HepG2 (cell line): Measurements from ENCODE around the gene NUP153. TPM values are rescaled to one million over a fixed set of nuclear protein-coding genes. Genes with fewer than 3 reads are reported as not detected.

Source experiments
- ATM ChIP-seq: fragments of 450-650 bp; IDR thresholded peaks from 2 replicates; pipeline ENCODE4 v1.7.1; 2017; ENCODE audit warnings: mild to moderate bottlenecking, borderline replicate concordance
- CC2D1A ChIP-seq: sonication (generic); formaldehyde crosslinking; IDR thresholded peaks from 2 replicates; pipeline ENCODE4 v1.8.1; 2023; ENCODE audit warnings: mild to moderate bottlenecking, missing genetic modification reagents
- EED ChIP-seq: sonication (generic); formaldehyde crosslinking; IDR thresholded peaks from 2 replicates; pipeline ENCODE4 v1.5.0; 2020; ENCODE audit warnings: mild to moderate bottlenecking, missing genetic modification reagents
- ETV5 ChIP-seq: IDR thresholded peaks from 2 replicates; pipeline ENCODE4 v1.6.1; 2018; ENCODE audit warnings: missing biosample characterization, missing genetic modification reagents, inconsistent platforms, borderline replicate concordance
- FLYWCH1 ChIP-seq: sonication (generic); formaldehyde crosslinking; IDR thresholded peaks from 2 replicates; pipeline ENCODE4 v1.8.1; 2023; ENCODE audit warnings: mild to moderate bottlenecking, missing genetic modification reagents
- FOXA1 ChIP-seq, 2 experiments: fragments of 450-650 bp in 1 of 2; sonication (generic) in 1 of 2; formaldehyde crosslinking in 1 of 2; IDR thresholded peaks; 2 replicates each; pipeline versions ENCODE4 v1.4.0 to v1.6.1; 2016 to 2020; ENCODE audit warnings: missing genetic modification reagents in 1 of 2
- GTF3A ChIP-seq: sonication (generic); formaldehyde crosslinking; conservative IDR thresholded peaks from 2 replicates; pipeline ENCODE4 v1.4.0; 2020; ENCODE audit warnings: mild to moderate bottlenecking, missing genetic modification reagents
- KDM5B ChIP-seq: sonication (generic); formaldehyde crosslinking; IDR thresholded peaks from 2 replicates; pipeline ENCODE4 v1.4.0; 2020; ENCODE audit warnings: missing genetic modification reagents, mild to moderate bottlenecking, borderline replicate concordance
- KMT2A ChIP-seq: sonication (generic); formaldehyde crosslinking; IDR thresholded peaks from 2 replicates; pipeline ENCODE4 v1.4.0; 2020; ENCODE audit warnings: missing genetic modification reagents
- NONO ChIP-seq, 2 experiments: fragments of 450-650 bp in 1 of 2; sonication (generic) in 1 of 2; formaldehyde crosslinking in 1 of 2; IDR thresholded peaks in 1 of 2; conservative IDR thresholded peaks in 1 of 2; 2 replicates each; pipeline versions ENCODE4 v1.6.1 to v1.8.0; 2017 to 2022; ENCODE audit warnings: mild to moderate bottlenecking in 1 of 2, missing genetic modification reagents in 1 of 2, moderate library complexity in 1 of 2
- NR1H2 ChIP-seq: sonication (generic); formaldehyde crosslinking; IDR thresholded peaks from 2 replicates; pipeline ENCODE4 v1.8.1; 2022; ENCODE audit warnings: low read depth, missing genetic modification reagents, borderline replicate concordance
- PTBP1 ChIP-seq: fragments of 200-400 bp; formaldehyde crosslinking; IDR thresholded peaks from 2 replicates; pipeline ENCODE4 v1.6.1; 2018; ENCODE audit warnings: low read length, low read depth; ENCODE audit not compliant: poor library complexity, severe bottlenecking
- REL ChIP-seq: sonication (generic); formaldehyde crosslinking; conservative IDR thresholded peaks from 2 replicates; pipeline ENCODE4 v1.8.0; 2022; ENCODE audit warnings: mild to moderate bottlenecking, missing genetic modification reagents, moderate library complexity
- RFX1 ChIP-seq: fragments of 450-650 bp; IDR thresholded peaks from 2 replicates; pipeline ENCODE4 v1.6.1; 2017
- SRSF4 ChIP-seq: fragments of 200-400 bp; formaldehyde crosslinking; IDR thresholded peaks from one replicate; pipeline ENCODE4 v1.6.1; 2018; ENCODE audit warnings: mild to moderate bottlenecking, low read depth, low read length, moderate library complexity; ENCODE audit not compliant: poor library complexity, severe bottlenecking
- U2AF2 ChIP-seq: fragments of 200-400 bp; formaldehyde crosslinking; IDR thresholded peaks from 2 replicates; pipeline ENCODE4 v1.6.1; 2017; ENCODE audit warnings: low read depth, mild to moderate bottlenecking, low read length
- ZBTB49 ChIP-seq: sonication (generic); formaldehyde crosslinking; IDR thresholded peaks from 2 replicates; pipeline ENCODE4 v1.4.0; 2020; ENCODE audit warnings: missing genetic modification reagents, borderline replicate concordance
- ZBTB7B ChIP-seq: sonication (generic); formaldehyde crosslinking; IDR thresholded peaks from 2 replicates; pipeline ENCODE4 v1.4.0; 2020; ENCODE audit warnings: missing genetic modification reagents
- ZIK1 ChIP-seq: sonication (generic); formaldehyde crosslinking; IDR thresholded peaks from 2 replicates; pipeline ENCODE4 v1.5.0; 2020; ENCODE audit warnings: mild to moderate bottlenecking, low read depth, missing genetic modification reagents, borderline replicate concordance
- ZMAT3 ChIP-seq: sonication (generic); formaldehyde crosslinking; conservative IDR thresholded peaks from 2 replicates; pipeline ENCODE4 v1.7.0; 2021; ENCODE audit warnings: missing genetic modification reagents
- ZNF101 ChIP-seq: sonication (generic); formaldehyde crosslinking; IDR thresholded peaks from 2 replicates; pipeline ENCODE4 v1.4.0; 2020; ENCODE audit warnings: mild to moderate bottlenecking, low read depth, missing genetic modification reagents, borderline replicate concordance
- ZNF121 ChIP-seq: sonication (generic); formaldehyde crosslinking; IDR thresholded peaks from 2 replicates; pipeline ENCODE4 v1.5.0; 2020; ENCODE audit warnings: mild to moderate bottlenecking, missing genetic modification reagents
- ZNF207 ChIP-seq: fragments of 450-650 bp; IDR thresholded peaks from 2 replicates; pipeline ENCODE4 v1.6.1; 2016; ENCODE audit warnings: antibody characterized with exemption, borderline replicate concordance
- ZNF296 ChIP-seq: sonication (generic); formaldehyde crosslinking; conservative IDR thresholded peaks from 2 replicates; pipeline ENCODE4 v1.5.0; 2020; ENCODE audit warnings: mild to moderate bottlenecking, missing genetic modification reagents
- ZNF317 ChIP-seq: sonication (generic); formaldehyde crosslinking; IDR thresholded peaks from 2 replicates; pipeline ENCODE4 v1.5.0; 2020; ENCODE audit warnings: mild to moderate bottlenecking, missing genetic modification reagents
- ZNF652 ChIP-seq: IDR thresholded peaks from 2 replicates; pipeline ENCODE4 v1.6.1; 2016; ENCODE audit warnings: low read depth, borderline replicate concordance
- polyA plus RNA-seq, 8 experiments: library from polyadenylated mRNA; depleted of rRNA in 3 of 8; stranded (reverse) in 7 of 8; unstranded in 1 of 8; fragments of >200 nt; fragmentation: Illumina TruSeq in 4 of 8; extraction: Trizol in 4 of 8; gene quantifications; 2 replicates each; pipeline versions ENCODE4 v1.2.1 to v1.2.3, GENCODE V29; 2011 to 2016; ENCODE audit warnings: low read depth in 4 of 8, missing spikeins in 1 of 8, mixed read lengths in 1 of 8; ENCODE audit not compliant: insufficient read depth in 1 of 8
- total RNA-seq, 5 experiments: library from RNA; depleted of rRNA; stranded (reverse); fragments of >200 nt; fragmentation: Illumina TruSeq; extraction: Trizol; gene quantifications; 2 replicates each; pipeline ENCODE4 v1.2.3, GENCODE V29; 2016; ENCODE audit warnings: low read depth in 1 of 5
- TF ChIP-seq, protein P1 (sequence below): sonication (generic); formaldehyde crosslinking; IDR thresholded peaks from 2 replicates; pipeline ENCODE4 v1.8.0; 2022; ENCODE audit warnings: mild to moderate bottlenecking, missing genetic modification reagents; ENCODE audit not compliant: insufficient replicate concordance

The NUP153 gene
- total and polyA plus RNA-seq, 2 of the 13 experiments (the other 11 are each of a cell fraction or from before 2014, with no cell fraction given) = 29.8 to 55.2 TPM

DNA sequence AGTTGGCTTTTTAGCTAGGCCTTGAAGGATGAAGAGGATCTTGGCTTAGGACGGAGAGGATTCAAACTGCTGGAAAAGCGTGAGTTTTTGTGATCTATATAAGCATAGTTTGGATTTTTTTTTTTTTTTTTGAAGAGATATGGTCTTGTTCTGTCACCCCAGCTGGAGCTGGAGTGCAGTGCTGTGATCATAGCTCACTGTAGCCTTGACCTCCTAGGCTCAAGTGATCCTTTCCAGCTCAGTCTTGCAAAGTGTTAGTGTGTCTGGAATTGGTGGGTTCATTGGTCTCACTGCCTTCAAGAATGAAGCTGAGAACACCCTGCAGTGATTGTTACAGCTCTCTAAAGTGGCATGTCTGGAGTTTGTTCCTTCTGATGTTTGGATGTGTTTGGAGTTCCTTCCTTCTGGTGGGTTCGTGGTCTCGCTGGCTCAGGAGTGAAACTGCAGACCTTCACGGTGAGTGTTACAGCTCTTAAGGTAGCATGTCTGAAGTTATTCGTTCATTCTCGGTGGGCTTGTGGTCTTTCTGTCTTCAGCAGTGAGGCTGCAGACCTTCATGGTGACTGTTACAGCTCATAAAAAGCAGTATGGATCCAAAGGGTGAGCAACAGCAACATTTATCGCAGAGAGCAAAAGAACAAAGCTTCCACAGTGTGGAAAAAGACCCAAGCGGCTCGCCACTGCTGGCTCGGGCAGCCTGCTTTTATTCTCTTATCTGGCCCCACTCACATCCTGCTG lies 37.5 kb upstream of the NUP153 start (continued):
- no peak for TF ChIP-seq NR1H2
- TF ChIP-seq RFX1 = no peak
- TF ChIP-seq CC2D1A (CRISPR knock-in tag) = no peak
- TF ChIP-seq KDM5B (CRISPR knock-in tag) = no peak
- TF ChIP-seq FLYWCH1 (CRISPR knock-in tag) = no peak
- TF ChIP-seq U2AF2 = no peak
- TF ChIP-seq ZNF207 = no peak
- no peak for TF ChIP-seq ZMAT3 (CRISPR knock-in tag)
- no peak for TF ChIP-seq ZNF121 (CRISPR knock-in tag)
- no peak for TF ChIP-seq ZBTB7B
- no peak for TF ChIP-seq ZNF296
- TF ChIP-seq REL = no peak
- no peak for TF ChIP-seq GTF3A
- TF ChIP-seq ZNF317 (CRISPR knock-in tag) = peak; percentile 76
- TF ChIP-seq, protein P1, sequence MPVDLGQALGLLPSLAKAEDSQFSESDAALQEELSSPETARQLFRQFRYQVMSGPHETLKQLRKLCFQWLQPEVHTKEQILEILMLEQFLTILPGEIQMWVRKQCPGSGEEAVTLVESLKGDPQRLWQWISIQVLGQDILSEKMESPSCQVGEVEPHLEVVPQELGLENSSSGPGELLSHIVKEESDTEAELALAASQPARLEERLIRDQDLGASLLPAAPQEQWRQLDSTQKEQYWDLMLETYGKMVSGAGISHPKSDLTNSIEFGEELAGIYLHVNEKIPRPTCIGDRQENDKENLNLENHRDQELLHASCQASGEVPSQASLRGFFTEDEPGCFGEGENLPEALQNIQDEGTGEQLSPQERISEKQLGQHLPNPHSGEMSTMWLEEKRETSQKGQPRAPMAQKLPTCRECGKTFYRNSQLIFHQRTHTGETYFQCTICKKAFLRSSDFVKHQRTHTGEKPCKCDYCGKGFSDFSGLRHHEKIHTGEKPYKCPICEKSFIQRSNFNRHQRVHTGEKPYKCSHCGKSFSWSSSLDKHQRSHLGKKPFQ (CRISPR knock-in tag) = no peak
- no peak for TF ChIP-seq ETV5 (CRISPR knock-in tag)
- TF ChIP-seq ZBTB49 (CRISPR knock-in tag) = no peak
- TF ChIP-seq FOXA1 (IDR thresholded peaks at IDR 0.05) = no peak
- TF ChIP-seq FOXA1 (CRISPR knock-in tag; IDR thresholded peaks at IDR 0.05) = no peak
- no peak for TF ChIP-seq ATM
- TF ChIP-seq ZNF101 (CRISPR knock-in tag) = no peak
- no peak for TF ChIP-seq PTBP1
- 0 out of 2 replicates have a peak, but pooled peaks have one; percentile 36 for TF ChIP-seq KMT2A (CRISPR knock-in tag)
- no peak for TF ChIP-seq EED
- no peak for TF ChIP-seq NONO (IDR thresholded peaks at IDR 0.05)
- no peak for TF ChIP-seq NONO (CRISPR knock-in tag; conservative IDR thresholded peaks at IDR 0.05)
- no peak for TF ChIP-seq ZIK1
- no peak for TF ChIP-seq ZNF652 (CRISPR knock-in tag)
- TF ChIP-seq SRSF4 = no peak
